C4-2B (cell line): Measurements from ENCODE around the gene PHACTR4.

Source experiments
- CTCF ChIP-seq: fragments of 450-650 bp; conservative IDR thresholded peaks from 2 replicates; pipeline ENCODE4 v1.5.1; 2017; ENCODE audit warnings: mild to moderate bottlenecking
- ZFX ChIP-seq: fragments of 450-650 bp; IDR thresholded peaks from 2 replicates; pipeline ENCODE4 v1.6.1; 2017

- TF ChIP-seq CTCF = no peak
- TF ChIP-seq ZFX = no peak
These were observed 100.6 kb downstream of the PHACTR4 start for GRCh38 chr1:28470146-28470545.
